HepG2 (cell line): Measurements from ENCODE around the gene ARHGAP9. TPM values are rescaled to one million over a fixed set of nuclear protein-coding genes. Genes with fewer than 3 reads are reported as not detected.

Experiments used
- ELF3 ChIP-seq: IDR thresholded peaks from 2 replicates; pipeline ENCODE4 v1.6.1; 2016; ENCODE audit warnings: missing genetic modification reagents, missing compliant biosample characterization
- HIVEP1 ChIP-seq: sonication (generic); formaldehyde crosslinking; IDR thresholded peaks from 2 replicates; pipeline ENCODE4 v1.4.0; 2020; ENCODE audit warnings: mild to moderate bottlenecking, missing genetic modification reagents
- HOMEZ ChIP-seq: IDR thresholded peaks from 2 replicates; pipeline ENCODE4 v1.6.1; 2016; ENCODE audit warnings: low read depth
- IRF2 ChIP-seq: IDR thresholded peaks from 2 replicates; pipeline ENCODE4 v1.6.1; 2018; ENCODE audit warnings: missing genetic modification reagents, missing compliant biosample characterization
- NAIF1 ChIP-seq: sonication (generic); formaldehyde crosslinking; IDR thresholded peaks from 2 replicates; pipeline ENCODE4 v1.5.0; 2020; ENCODE audit warnings: mild to moderate bottlenecking, missing genetic modification reagents, borderline replicate concordance
- SMAD3 ChIP-seq: sonication (generic); formaldehyde crosslinking; IDR thresholded peaks from 2 replicates; pipeline ENCODE4 v1.4.0; 2020; ENCODE audit warnings: missing genetic modification reagents
- SP5 ChIP-seq: IDR thresholded peaks from 2 replicates; pipeline ENCODE4 v1.6.1; 2016; ENCODE audit warnings: low read depth, borderline replicate concordance
- SUZ12 ChIP-seq: fragments of 150-350 bp; IDR thresholded peaks from 2 replicates; pipeline ENCODE4 v1.6.1; 2014; ENCODE audit warnings: low read depth, low read length
- ZBTB40 ChIP-seq, 2 experiments: fragments of 450-650 bp in 1 of 2; sonication (generic) in 1 of 2; formaldehyde crosslinking in 1 of 2; IDR thresholded peaks; 2 replicates each; pipeline versions ENCODE4 v1.6.1 to v1.8.0; 2016 to 2022; ENCODE audit warnings: antibody characterized with exemption in 1 of 2, mild to moderate bottlenecking in 1 of 2, missing genetic modification reagents in 1 of 2
- polyA plus RNA-seq, 8 experiments: library from polyadenylated mRNA; depleted of rRNA in 3 of 8; stranded (reverse) in 7 of 8; unstranded in 1 of 8; fragments of >200 nt; fragmentation: Illumina TruSeq in 4 of 8; extraction: Trizol in 4 of 8; gene quantifications; 2 replicates each; pipeline versions ENCODE4 v1.2.1 to v1.2.3, GENCODE V29; 2011 to 2016; ENCODE audit warnings: low read depth in 4 of 8, missing spikeins in 1 of 8, mixed read lengths in 1 of 8; ENCODE audit not compliant: insufficient read depth in 1 of 8
- total RNA-seq, 5 experiments: library from RNA; depleted of rRNA; stranded (reverse); fragments of >200 nt; fragmentation: Illumina TruSeq; extraction: Trizol; gene quantifications; 2 replicates each; pipeline ENCODE4 v1.2.3, GENCODE V29; 2016; ENCODE audit warnings: low read depth in 1 of 5
- TF ChIP-seq, protein P1 (sequence below): sonication (generic); formaldehyde crosslinking; IDR thresholded peaks from 2 replicates; pipeline ENCODE4 v1.4.0; 2020; ENCODE audit warnings: missing genetic modification reagents, mild to moderate bottlenecking, borderline replicate concordance
- TF ChIP-seq, protein P2 (sequence below): IDR thresholded peaks from 2 replicates; pipeline ENCODE4 v1.6.1; 2018; ENCODE audit warnings: missing genetic modification reagents
- TF ChIP-seq, protein P3 (sequence below): sonication (generic); formaldehyde crosslinking; IDR thresholded peaks from 2 replicates; pipeline ENCODE4 v1.5.1; 2020; ENCODE audit warnings: missing genetic modification reagents, mild to moderate bottlenecking, borderline replicate concordance

Gene ARHGAP9
- total and polyA plus RNA-seq, 2 of the 13 experiments (the other 11 are each of a cell fraction or from before 2014, with no cell fraction given): 0.18 to 1.2 TPM

DNA sequence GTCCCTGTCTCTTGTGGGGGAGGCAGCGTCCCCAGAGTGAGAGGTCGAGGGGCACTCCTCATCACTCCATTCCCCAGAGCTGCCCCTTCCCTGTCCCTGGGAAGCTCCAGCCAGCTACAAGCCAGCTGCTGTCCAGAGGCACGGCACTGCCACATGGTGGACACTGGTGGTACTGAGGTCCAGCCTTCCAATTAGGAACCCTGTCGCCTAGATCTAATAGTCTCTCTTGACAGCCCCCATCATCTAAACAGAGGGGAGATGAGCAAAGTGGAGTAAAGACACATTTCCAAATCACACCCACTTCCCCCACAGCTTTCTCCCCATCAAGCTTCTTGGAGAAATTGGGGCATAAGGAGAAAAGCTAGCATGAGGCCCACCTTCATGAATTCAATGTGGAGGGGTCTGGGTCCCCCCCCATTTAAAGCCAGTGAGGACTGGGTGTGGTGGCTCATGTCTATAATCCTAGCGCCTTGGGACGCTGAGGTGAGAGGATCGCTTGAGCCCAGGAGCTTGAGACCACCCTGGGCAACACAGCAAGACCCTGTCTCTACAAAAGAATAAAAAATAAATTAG is 26.6 kb downstream of the ARHGAP9 start (continued):
- TF ChIP-seq, protein P1, sequence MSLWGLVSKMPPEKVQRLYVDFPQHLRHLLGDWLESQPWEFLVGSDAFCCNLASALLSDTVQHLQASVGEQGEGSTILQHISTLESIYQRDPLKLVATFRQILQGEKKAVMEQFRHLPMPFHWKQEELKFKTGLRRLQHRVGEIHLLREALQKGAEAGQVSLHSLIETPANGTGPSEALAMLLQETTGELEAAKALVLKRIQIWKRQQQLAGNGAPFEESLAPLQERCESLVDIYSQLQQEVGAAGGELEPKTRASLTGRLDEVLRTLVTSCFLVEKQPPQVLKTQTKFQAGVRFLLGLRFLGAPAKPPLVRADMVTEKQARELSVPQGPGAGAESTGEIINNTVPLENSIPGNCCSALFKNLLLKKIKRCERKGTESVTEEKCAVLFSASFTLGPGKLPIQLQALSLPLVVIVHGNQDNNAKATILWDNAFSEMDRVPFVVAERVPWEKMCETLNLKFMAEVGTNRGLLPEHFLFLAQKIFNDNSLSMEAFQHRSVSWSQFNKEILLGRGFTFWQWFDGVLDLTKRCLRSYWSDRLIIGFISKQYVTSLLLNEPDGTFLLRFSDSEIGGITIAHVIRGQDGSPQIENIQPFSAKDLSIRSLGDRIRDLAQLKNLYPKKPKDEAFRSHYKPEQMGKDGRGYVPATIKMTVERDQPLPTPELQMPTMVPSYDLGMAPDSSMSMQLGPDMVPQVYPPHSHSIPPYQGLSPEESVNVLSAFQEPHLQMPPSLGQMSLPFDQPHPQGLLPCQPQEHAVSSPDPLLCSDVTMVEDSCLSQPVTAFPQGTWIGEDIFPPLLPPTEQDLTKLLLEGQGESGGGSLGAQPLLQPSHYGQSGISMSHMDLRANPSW (CRISPR knock-in tag): no peak
- TF ChIP-seq SP5 (peak; percentile 32; the same call in 1 of the 2 replicates), ZBTB40 (IDR thresholded peaks at IDR 0.05) (no peak), ZBTB40 (CRISPR knock-in tag; IDR thresholded peaks at IDR 0.05) (no peak), HOMEZ (CRISPR knock-in tag) (peak; percentile 51; the same call in 1 of the 2 replicates), SMAD3 (CRISPR knock-in tag) (peak; percentile 81), ELF3 (CRISPR knock-in tag) (0 out of 2 replicates have a peak, but pooled peaks have one; percentile 19), SUZ12 (no peak), IRF2 (CRISPR knock-in tag) (peak; percentile 59), HIVEP1 (peak; percentile 65; the same call in 1 of the 2 replicates), NAIF1 (CRISPR knock-in tag) (no peak)
- TF ChIP-seq, protein P2, sequence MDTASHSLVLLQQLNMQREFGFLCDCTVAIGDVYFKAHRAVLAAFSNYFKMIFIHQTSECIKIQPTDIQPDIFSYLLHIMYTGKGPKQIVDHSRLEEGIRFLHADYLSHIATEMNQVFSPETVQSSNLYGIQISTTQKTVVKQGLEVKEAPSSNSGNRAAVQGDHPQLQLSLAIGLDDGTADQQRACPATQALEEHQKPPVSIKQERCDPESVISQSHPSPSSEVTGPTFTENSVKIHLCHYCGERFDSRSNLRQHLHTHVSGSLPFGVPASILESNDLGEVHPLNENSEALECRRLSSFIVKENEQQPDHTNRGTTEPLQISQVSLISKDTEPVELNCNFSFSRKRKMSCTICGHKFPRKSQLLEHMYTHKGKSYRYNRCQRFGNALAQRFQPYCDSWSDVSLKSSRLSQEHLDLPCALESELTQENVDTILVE (CRISPR knock-in tag): 0 out of 2 replicates have a peak, but pooled peaks have one; percentile 40
- TF ChIP-seq, protein P3, sequence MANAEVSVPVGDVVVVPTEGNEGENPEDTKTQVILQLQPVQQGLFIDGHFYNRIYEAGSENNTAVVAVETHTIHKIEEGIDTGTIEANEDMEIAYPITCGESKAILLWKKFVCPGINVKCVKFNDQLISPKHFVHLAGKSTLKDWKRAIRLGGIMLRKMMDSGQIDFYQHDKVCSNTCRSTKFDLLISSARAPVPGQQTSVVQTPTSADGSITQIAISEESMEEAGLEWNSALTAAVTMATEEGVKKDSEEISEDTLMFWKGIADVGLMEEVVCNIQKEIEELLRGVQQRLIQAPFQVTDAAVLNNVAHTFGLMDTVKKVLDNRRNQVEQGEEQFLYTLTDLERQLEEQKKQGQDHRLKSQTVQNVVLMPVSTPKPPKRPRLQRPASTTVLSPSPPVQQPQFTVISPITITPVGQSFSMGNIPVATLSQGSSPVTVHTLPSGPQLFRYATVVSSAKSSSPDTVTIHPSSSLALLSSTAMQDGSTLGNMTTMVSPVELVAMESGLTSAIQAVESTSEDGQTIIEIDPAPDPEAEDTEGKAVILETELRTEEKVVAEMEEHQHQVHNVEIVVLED (CRISPR knock-in tag): no peak
